Stimulated activated CD8-positive, alpha-beta memory T cell treated with anti-CD3 and anti-CD28 coated beads, Interleukin-15, amount 100 ng/mL, for 48 hours (primary cell): ENCODE data around the gene GSG1L.
A peak's percentile ranks its signal among the peaks of the same experiment; 100 is the strongest.
"Not testable (repeated sequence)": the region's sequence is repeated elsewhere in the genome, so short reads cannot be mapped to it uniquely, and the experiment has no call there.

ENCODE experiments used
- DNase-seq, 2 donors: peaks; one replicate each; pipeline ENCODE4 v3.0.0-alpha.2; 2020; ENCODE audit warnings: low read depth in 2 of 2

Gene GSG1L

GRCh38 chr16:27756206-27756970 lies 307.1 kb downstream of the GSG1L start:
- no peak for DNase-seq

- DNase-seq: no peak
These were observed 308.5 kb downstream of the GSG1L start for GRCh38 chr16:27754788-27755690.

- no peak for DNase-seq
These were observed 310.0 kb downstream of the GSG1L start for GRCh38 chr16:27753563-27753962.

GRCh38 chr16:27752241-27752640 lies 311.3 kb downstream of the GSG1L start:
- no peak for DNase-seq

GRCh38 chr16:27751676-27752075 lies 311.8 kb downstream of the GSG1L start:
- no peak for DNase-seq

GRCh38 chr16:27751233-27751632 lies 312.3 kb downstream of the GSG1L start:
- no peak for DNase-seq

GRCh38 chr16:27749946-27750345 lies 313.6 kb downstream of the GSG1L start:
- DNase-seq: no peak

DNA sequence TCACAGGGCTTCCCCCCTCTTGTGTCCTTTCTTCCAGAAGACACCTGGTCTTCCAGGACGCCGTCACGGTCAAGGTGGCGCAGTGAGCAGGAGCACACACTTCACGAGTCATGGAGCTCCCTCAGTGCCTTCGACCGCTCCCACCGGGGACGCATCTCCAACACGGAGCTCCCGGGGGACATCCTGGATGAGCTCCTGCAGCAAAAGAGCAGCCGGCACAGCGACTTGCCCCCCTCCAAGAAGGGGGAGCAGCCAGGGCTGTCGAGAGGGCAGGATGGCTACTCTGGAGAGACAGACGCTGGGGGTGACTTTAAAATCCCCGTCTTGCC lies 314.0 kb downstream of the GSG1L start:
- DNase-seq: no peak

DNA sequence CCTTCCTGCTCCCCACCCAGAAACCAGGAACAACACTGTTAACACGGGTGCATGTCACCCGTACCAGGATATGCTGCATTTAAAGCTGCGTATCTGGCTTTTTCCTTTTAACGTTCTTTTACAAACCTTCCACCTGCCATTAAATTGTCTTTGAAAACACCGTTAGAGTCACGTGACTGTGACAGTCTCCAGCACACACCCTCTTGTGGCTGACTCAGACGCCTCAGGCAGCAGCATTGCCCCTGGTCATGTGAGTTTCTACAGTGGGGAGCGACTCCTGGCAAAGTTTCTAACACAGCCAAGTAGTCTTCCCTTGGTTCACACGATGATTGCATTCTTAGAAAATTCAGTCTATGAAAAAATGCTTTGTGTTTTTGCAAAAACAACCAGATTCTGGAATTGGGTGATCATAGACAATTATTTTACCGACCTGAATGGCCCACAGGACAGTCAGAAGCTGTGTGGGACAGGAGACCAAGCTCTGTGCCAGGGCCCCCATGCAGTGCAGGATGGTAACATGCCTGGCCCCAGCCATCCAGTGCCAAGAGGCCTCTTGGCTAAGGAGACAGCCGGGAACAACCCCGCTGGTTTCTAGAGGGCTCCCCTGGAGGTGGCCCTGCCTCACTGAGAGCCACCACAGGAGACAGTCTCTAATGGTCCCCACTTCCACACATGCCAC lies 314.5 kb downstream of the GSG1L start:
- DNase-seq: peak in 1 of 2 donors; percentile 3

DNA sequence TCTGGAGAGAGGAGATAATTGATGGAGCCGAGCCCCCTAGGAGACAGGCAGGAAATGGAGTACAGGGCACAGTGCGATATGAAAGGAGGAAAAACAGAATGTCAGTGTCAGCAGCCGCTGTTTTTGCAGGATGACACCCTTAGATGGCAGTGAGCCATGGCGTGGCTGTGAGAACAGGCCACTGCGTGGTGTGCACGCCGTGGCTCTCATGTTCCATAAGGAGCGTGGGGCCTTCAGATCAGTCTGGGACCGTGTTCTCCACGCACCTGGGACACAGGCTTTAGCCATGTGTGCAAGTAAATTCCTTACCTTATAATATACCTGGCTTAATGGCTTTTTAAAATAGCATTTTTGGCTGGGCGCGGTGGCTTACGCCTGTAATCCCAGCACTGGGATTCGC lies 315.6 kb downstream of the GSG1L start:
- no peak for DNase-seq

- DNase-seq: no peak
These were observed 317.2 kb downstream of the GSG1L start for GRCh38 chr16:27746076-27746855.

DNA sequence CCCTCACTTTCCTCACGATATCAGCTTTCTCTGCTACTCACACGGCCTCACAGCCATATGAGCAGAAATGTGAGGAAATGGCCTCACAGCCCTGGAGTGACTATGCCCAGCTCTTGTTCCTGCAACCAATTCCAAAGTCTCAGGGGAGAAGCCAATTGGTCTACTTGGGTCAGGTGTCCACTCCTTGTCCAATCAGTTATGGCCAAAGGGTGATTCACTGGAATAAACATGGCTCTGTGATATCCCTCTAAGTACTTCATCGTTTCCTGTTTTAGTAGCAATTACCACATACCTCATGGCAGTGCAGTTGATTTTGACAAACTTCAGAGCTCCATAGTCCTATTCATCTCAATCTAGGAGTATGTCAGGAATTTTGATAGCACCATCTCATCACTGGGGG lies 318.2 kb downstream of the GSG1L start:
- no peak for DNase-seq

DNA sequence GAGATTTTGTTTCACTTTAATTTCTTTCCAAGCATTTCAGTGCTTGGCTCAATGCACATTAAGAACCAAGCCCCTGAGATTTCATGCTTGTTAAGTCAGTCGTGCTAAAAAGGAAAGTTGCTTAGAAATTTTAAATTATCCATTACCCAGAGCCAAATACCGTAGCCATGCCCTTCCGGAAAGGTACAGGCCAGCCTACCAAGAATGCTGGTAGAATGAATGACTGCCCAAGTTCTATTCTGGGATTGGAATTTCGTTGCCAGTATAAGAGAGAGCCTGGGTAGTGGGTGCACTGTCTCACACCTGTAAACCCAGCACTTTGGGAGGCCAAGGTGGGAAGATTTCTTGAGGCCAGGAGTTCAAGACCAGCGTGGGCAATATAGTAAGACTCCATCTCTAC lies 319.6 kb downstream of the GSG1L start:
- no peak for DNase-seq

GRCh38 chr16:27743001-27743400 lies 320.5 kb downstream of the GSG1L start:
- DNase-seq: not testable (repeated sequence)

DNA sequence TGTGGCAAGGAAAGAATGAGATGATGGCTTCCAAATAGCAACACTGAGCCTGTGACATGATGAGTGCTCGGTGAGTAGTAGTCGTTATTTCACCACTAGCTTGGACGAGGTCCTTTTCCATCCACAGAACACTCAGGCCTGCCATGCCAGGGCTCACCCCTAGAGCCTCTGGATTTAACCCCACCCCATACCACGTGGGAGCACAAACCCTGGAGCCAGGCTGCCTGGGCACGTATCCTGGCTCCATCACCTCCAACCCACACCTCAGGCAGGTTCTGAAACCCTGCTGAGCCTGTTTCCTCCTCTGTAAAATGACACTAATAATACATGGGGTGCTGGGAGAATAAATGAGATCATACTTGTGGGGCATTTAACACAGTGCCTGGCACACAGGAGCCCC lies 321.2 kb downstream of the GSG1L start:
- no peak for DNase-seq

DNA sequence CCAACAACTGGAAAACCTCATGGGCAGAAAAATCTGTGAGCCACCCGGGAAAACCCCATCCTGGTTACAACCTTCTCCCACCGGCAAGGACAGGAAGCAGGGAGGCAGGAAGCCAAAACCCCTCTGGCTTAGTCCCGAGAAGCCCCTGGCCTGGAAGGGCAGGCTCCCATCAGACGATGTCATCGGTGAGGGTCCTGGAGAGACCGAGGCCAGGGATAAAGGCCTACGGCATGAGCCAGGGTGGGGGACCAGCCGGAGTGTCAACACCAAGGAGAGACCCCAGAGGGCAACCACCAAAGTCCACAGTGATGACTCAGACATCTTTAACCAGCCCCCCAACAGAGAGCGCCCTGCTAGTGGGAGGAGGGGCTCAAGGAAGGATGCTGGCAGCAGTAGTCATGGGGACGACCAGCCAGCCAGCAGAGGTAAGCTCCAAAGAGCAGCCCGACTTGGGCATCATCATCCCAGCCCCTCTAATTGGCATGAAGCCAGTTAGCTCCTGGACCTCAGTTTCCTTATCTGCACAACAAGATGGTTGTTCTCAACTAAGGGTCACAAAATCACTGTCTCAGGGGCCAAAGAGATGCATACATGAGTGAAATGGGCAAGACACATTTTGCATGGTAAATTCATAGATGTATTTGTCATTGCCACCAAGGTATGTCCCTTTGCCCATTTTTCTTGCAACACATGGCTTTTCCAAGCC lies 322.9 kb downstream of the GSG1L start:
- DNase-seq: no peak

- no peak for DNase-seq
These were observed 323.7 kb downstream of the GSG1L start for GRCh38 chr16:27739606-27740357.

- no peak for DNase-seq
These were observed 324.9 kb downstream of the GSG1L start for GRCh38 chr16:27738596-27738995.
